Endodermal cell (in vitro differentiated cells): ENCODE measurements around the gene BICDL2. TPM values are rescaled to one million over a fixed set of nuclear protein-coding genes. Genes with fewer than 3 reads are reported as not detected.

Experiments used
- DNase-seq: peaks from one replicate; pipeline ENCODE4 v3.0.0-alpha.2; 2017
- H3K27ac ChIP-seq: 2 replicates; pipeline ENCODE4 v1.5.1; 2013; ENCODE audit warnings: mild to moderate bottlenecking, low read depth, low read length, moderate library complexity
- H3K27me3 ChIP-seq: 2 replicates; pipeline ENCODE4 v1.6.1; 2013; ENCODE audit warnings: mild to moderate bottlenecking, low read length, moderate library complexity; ENCODE audit not compliant: insufficient read depth, control insufficient read depth, poor library complexity, severe bottlenecking
- H3K36me3 ChIP-seq: 2 replicates; pipeline ENCODE4 v1.7.0; 2013; ENCODE audit warnings: mild to moderate bottlenecking, low read length, moderate library complexity; ENCODE audit not compliant: control insufficient read depth, insufficient read depth
- H3K4me1 ChIP-seq: one replicate; pipeline ENCODE4 v1.7.0; 2013; ENCODE audit warnings: low read length; ENCODE audit not compliant: control insufficient read depth, insufficient read depth
- H3K4me3 ChIP-seq: 2 replicates; pipeline ENCODE4 v1.5.1; 2013; ENCODE audit warnings: mild to moderate bottlenecking, low read length, moderate library complexity
- H3K9ac ChIP-seq: 2 replicates; pipeline ENCODE4 v1.6.1; 2013; ENCODE audit warnings: mild to moderate bottlenecking, low read length, moderate library complexity; ENCODE audit not compliant: poor library complexity, severe bottlenecking; ENCODE audit errors: extremely low read depth
- H3K9me3 ChIP-seq: 2 replicates; pipeline ENCODE4 v1.6.1; 2013; ENCODE audit warnings: mild to moderate bottlenecking, low read length, moderate library complexity; ENCODE audit not compliant: control insufficient read depth
- H3K27ac Mint-ChIP-seq: 2 replicates; pipeline ENCODE4 v1.8.0; 2020; ENCODE audit warnings: mixed read lengths
- H3K27me3 Mint-ChIP-seq: 2 replicates; pipeline ENCODE4 v1.8.0; 2021; ENCODE audit warnings: mild to moderate bottlenecking, mixed read lengths; ENCODE audit not compliant: insufficient read depth
- H3K36me3 Mint-ChIP-seq: 2 replicates; pipeline ENCODE4 v1.8.0; 2020; ENCODE audit warnings: low read depth, mixed read lengths
- H3K4me1 Mint-ChIP-seq: 2 replicates; pipeline ENCODE4 v1.8.0; 2020; ENCODE audit warnings: mixed read lengths
- H3K4me3 Mint-ChIP-seq: 2 replicates; pipeline ENCODE4 v1.8.0; 2020; ENCODE audit warnings: mild to moderate bottlenecking, moderate library complexity, mixed read lengths
- H3K9me3 Mint-ChIP-seq: 2 replicates; pipeline ENCODE4 v1.8.0; 2020; ENCODE audit warnings: mild to moderate bottlenecking, mixed read lengths
- WGBS, 2 experiments: methylation state at CpG; one replicate each; pipeline versions ENCODE4 v1.1.5 to v1.1.7; 2013; ENCODE audit warnings: missing lambda C conversion rate in 2 of 2, mixed read lengths in 1 of 2; ENCODE audit not compliant: insufficient coverage in 1 of 2, insufficient read length in 1 of 2; 5-methylcytosine and 5-hydroxymethylcytosine counted together
- total RNA-seq, 2 donors: library from RNA; stranded (reverse); fragmentation: NEBNext Ultra II Directional in 1 of 2; extraction: Animal tissue kit (Norgen Biotek cat#: 25700) in 1 of 2; gene quantifications; 2 replicates in 1 of 2; 3 replicates in 1 of 2; pipeline ENCODE4 v1.2.1, GENCODE V29; 2021
- TF ChIP-seq, protein P1 (sequence below): fragments of 200-600 bp; sonication (generic); conservative IDR thresholded peaks from 2 replicates; pipeline ENCODE4 v1.5.0; 2021; ENCODE audit warnings: antibody characterized with exemption, mild to moderate bottlenecking

BICDL2 gene
- total RNA-seq, 2 donors from 2014 or later: 4.7 to 8.2 TPM

DNA sequence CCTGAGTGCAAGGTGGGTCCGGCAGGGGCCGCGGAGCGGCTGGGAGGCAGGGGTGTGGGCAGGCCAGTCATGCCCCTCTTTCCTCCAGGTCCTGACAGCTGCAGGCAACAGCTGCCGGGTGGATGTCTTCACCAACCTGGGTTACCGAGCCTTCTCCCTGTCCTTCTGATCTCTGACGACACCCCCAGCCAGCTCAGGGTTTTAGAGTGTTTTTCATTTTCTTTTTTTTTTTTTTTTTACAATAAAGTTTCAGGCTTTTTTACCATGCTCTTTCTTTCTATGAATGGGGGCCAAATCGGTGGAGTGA is 9.3 kb downstream of the BICDL2 start:
- Histone ChIP-seq H3K9me3 (no peaks in the 10 kb centered on the region), H3K4me3 (no peak overlapping the region), H3K4me1 (peaks cover 6% of the 10 kb centered on the region), H3K27ac (no peak overlapping the region), H3K9ac (no peak overlapping the region), H3K36me3 (peaks cover 24% of the 10 kb centered on the region), H3K27me3 (peaks cover 4% of the 10 kb centered on the region)
- Mint-ChIP-seq H3K27ac (no peak overlapping the region), H3K27me3 (peaks cover 25% of the 10 kb centered on the region), H3K36me3 (peaks cover 21% of the 10 kb centered on the region), H3K4me3 (no peak overlapping the region), H3K4me1 (peaks cover 11% of the 10 kb centered on the region), H3K9me3 (no peaks in the 10 kb centered on the region)
- no peak for DNase-seq
- TF ChIP-seq, protein P1, sequence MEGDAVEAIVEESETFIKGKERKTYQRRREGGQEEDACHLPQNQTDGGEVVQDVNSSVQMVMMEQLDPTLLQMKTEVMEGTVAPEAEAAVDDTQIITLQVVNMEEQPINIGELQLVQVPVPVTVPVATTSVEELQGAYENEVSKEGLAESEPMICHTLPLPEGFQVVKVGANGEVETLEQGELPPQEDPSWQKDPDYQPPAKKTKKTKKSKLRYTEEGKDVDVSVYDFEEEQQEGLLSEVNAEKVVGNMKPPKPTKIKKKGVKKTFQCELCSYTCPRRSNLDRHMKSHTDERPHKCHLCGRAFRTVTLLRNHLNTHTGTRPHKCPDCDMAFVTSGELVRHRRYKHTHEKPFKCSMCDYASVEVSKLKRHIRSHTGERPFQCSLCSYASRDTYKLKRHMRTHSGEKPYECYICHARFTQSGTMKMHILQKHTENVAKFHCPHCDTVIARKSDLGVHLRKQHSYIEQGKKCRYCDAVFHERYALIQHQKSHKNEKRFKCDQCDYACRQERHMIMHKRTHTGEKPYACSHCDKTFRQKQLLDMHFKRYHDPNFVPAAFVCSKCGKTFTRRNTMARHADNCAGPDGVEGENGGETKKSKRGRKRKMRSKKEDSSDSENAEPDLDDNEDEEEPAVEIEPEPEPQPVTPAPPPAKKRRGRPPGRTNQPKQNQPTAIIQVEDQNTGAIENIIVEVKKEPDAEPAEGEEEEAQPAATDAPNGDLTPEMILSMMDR: no peak
- WGBS, 2 experiments: 93% methylated on average over 8 of the region's 8 CpGs; no CpG with 5 or more reads in 1 of the 2 experiments

DNA sequence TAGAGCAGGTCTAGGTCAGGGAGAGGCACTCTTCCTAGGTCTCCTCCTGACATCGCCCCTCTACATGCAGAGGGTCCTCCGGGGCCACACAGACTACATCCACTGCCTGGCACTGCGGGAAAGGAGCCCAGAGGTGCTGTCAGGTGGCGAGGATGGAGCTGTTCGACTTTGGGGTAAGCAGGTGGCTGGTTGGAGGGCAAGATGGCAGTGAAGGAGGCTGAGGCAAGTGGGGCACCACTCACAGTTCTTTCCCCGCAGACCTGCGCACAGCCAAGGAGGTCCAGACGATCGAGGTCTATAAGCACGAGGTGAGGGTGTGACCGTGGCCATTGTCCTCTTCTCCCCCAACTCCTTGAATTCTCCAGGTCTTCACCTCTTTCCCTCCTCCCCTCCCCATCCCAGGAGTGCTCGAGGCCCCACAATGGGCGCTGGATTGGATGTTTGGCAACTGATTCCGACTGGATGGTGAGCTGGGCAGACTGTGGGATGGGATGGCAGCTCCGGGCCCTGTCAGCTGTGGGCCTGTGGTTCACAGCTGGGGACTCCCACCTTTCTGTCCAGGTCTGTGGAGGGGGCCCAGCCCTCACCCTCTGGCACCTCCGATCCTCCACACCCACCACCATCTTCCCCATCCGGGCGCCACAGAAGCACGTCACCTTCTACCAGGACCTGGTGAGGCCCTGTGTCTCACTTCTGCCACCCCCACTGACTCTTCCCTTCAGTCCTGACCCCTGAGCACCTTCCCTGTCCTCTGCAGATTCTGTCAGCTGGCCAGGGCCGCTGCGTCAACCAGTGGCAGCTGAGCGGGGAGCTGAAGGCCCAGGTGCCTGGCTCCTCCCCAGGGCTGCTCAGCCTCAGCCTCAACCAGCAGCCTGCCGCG is 9.9 kb downstream of the BICDL2 start:
- no peak overlapping the region for H3K27ac ChIP-seq
- H3K27me3 Mint-ChIP-seq: peaks cover 23% of the 10 kb centered on the region
- H3K4me3 ChIP-seq: no peak overlapping the region
- peak; percentile 66 for DNase-seq
- peaks cover 4% of the 10 kb centered on the region for H3K27me3 ChIP-seq
- no peaks in the 10 kb centered on the region for H3K9me3 ChIP-seq
- peaks cover 23% of the 10 kb centered on the region for H3K36me3 Mint-ChIP-seq
- no peak overlapping the region for H3K27ac Mint-ChIP-seq
- no peaks in the 10 kb centered on the region for H3K9me3 Mint-ChIP-seq
- TF ChIP-seq, protein P1: no peak
- H3K4me3 Mint-ChIP-seq: no peak overlapping the region
- peaks cover 28% of the 10 kb centered on the region for H3K36me3 ChIP-seq
- WGBS, 2 experiments: 95 to 96% methylated on average over 20 to 24 of the region's 24 CpGs
- H3K4me1 ChIP-seq: peaks cover 10% of the 10 kb centered on the region
- peaks cover 17% of the 10 kb centered on the region for H3K4me1 Mint-ChIP-seq
- no peak overlapping the region for H3K9ac ChIP-seq

DNA sequence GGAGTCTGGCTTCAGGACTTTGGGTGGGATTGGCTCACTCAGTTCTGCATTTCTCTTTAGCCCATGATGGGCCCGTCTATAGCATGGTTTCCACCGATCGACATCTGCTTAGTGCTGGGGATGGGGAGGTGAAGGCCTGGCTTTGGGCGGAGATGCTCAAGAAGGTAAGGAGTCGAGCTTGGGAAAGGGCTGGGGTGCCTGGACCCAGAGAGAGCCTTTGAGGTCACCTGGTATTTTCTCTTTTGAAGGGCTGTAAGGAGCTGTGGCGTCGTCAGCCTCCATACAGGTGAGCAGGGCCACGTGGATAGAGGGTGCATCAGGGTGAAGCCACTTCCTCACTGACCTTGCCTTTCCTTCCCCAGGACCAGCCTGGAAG is 10.8 kb downstream of the BICDL2 start:
- Histone ChIP-seq H3K27ac (no peak overlapping the region), H3K9ac (no peak overlapping the region), H3K27me3 (peaks cover 4% of the 10 kb centered on the region), H3K36me3 (peaks cover 30% of the 10 kb centered on the region), H3K9me3 (no peaks in the 10 kb centered on the region), H3K4me3 (no peak overlapping the region), H3K4me1 (peaks cover 12% of the 10 kb centered on the region)
- Mint-ChIP-seq H3K27me3 (peaks cover 23% of the 10 kb centered on the region), H3K36me3 (peaks cover 23% of the 10 kb centered on the region), H3K4me1 (peaks cover 22% of the 10 kb centered on the region), H3K9me3 (no peaks in the 10 kb centered on the region), H3K27ac (no peak overlapping the region), H3K4me3 (no peak overlapping the region)
- DNase-seq: peak; percentile 35
- TF ChIP-seq, protein P1: no peak
- 92 to 95% methylated on average over 7 to 8 of the region's 8 CpGs for WGBS, 2 experiments
